GM23338 (cell line): ENCODE results near the gene MBD3L4. TPM values are rescaled to one million over a fixed set of nuclear protein-coding genes. Genes with fewer than 3 reads are reported as not detected.

ENCODE experiments used
- CREB1 ChIP-seq: fragments of 250-450 bp; sonication (Bioruptor Pico); IDR thresholded peaks from 2 replicates; pipeline ENCODE4 v1.5.0; 2020; ENCODE audit warnings: low read depth, mild to moderate bottlenecking, moderate library complexity
- STAT1 ChIP-seq: IDR thresholded peaks from one replicate; pipeline ENCODE4 v1.6.1; 2016; ENCODE audit warnings: antibody characterized with exemption; ENCODE audit not compliant: unreplicated experiment
- ZNF114 ChIP-seq: fragments of 250-450 bp; sonication (Bioruptor Pico); IDR thresholded peaks from 2 replicates; pipeline ENCODE4 v1.5.0; 2020; ENCODE audit warnings: mild to moderate bottlenecking, moderate library complexity
- ZNF331 ChIP-seq: fragments of 250-450 bp; sonication (Bioruptor Pico); IDR thresholded peaks from 2 replicates; pipeline ENCODE4 v1.5.0; 2020; ENCODE audit warnings: low read depth, mild to moderate bottlenecking, moderate library complexity
- polyA plus RNA-seq: library from polyadenylated mRNA; unstranded; fragments of >200 nt; fragmentation: Nextera tagmentation; extraction: Ambion mirVana; gene quantifications from 2 replicates; pipeline ENCODE4 v1.2.1, GENCODE V29; 2016
- total RNA-seq: library from RNA; depleted of rRNA; stranded (reverse); fragments of >200 nt; shearing (Covaris generic); gene quantifications from 2 replicates; pipeline ENCODE4 v1.2.3, GENCODE V29; 2014
- TF ChIP-seq, protein P1 (sequence below): fragments of 250-450 bp; sonication (Bioruptor Pico); IDR thresholded peaks from 2 replicates; pipeline ENCODE4 v1.5.0; 2020; ENCODE audit warnings: mild to moderate bottlenecking, moderate library complexity
- TF ChIP-seq, protein P2 (sequence below): IDR thresholded peaks from one replicate; pipeline ENCODE4 v1.6.1; 2018; ENCODE audit warnings: antibody characterized with exemption; ENCODE audit not compliant: unreplicated experiment

MBD3L4 gene
- total and polyA plus RNA-seq, 2 experiments from 2014 or later: not detected

DNA sequence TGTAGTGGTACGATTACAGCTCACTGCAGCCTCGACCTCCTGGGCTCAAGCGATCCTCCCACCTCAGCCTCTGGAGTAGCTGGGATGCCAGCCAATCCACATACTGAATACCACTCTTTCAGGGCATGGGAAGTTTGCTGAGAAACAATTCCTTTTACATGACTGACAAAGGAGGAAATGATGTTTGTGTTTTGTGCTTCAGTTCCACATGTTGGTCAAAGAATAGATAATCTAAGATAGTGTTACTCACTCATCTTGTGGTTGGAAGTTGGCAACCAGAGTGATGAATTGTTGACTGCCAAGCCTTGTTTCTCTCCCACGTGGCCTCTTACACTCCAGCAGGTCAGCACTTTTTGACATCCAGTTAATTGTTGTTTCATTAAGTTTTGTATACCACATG lies 26.3 kb downstream of the MBD3L4 start (continued):
- TF ChIP-seq, protein P1, sequence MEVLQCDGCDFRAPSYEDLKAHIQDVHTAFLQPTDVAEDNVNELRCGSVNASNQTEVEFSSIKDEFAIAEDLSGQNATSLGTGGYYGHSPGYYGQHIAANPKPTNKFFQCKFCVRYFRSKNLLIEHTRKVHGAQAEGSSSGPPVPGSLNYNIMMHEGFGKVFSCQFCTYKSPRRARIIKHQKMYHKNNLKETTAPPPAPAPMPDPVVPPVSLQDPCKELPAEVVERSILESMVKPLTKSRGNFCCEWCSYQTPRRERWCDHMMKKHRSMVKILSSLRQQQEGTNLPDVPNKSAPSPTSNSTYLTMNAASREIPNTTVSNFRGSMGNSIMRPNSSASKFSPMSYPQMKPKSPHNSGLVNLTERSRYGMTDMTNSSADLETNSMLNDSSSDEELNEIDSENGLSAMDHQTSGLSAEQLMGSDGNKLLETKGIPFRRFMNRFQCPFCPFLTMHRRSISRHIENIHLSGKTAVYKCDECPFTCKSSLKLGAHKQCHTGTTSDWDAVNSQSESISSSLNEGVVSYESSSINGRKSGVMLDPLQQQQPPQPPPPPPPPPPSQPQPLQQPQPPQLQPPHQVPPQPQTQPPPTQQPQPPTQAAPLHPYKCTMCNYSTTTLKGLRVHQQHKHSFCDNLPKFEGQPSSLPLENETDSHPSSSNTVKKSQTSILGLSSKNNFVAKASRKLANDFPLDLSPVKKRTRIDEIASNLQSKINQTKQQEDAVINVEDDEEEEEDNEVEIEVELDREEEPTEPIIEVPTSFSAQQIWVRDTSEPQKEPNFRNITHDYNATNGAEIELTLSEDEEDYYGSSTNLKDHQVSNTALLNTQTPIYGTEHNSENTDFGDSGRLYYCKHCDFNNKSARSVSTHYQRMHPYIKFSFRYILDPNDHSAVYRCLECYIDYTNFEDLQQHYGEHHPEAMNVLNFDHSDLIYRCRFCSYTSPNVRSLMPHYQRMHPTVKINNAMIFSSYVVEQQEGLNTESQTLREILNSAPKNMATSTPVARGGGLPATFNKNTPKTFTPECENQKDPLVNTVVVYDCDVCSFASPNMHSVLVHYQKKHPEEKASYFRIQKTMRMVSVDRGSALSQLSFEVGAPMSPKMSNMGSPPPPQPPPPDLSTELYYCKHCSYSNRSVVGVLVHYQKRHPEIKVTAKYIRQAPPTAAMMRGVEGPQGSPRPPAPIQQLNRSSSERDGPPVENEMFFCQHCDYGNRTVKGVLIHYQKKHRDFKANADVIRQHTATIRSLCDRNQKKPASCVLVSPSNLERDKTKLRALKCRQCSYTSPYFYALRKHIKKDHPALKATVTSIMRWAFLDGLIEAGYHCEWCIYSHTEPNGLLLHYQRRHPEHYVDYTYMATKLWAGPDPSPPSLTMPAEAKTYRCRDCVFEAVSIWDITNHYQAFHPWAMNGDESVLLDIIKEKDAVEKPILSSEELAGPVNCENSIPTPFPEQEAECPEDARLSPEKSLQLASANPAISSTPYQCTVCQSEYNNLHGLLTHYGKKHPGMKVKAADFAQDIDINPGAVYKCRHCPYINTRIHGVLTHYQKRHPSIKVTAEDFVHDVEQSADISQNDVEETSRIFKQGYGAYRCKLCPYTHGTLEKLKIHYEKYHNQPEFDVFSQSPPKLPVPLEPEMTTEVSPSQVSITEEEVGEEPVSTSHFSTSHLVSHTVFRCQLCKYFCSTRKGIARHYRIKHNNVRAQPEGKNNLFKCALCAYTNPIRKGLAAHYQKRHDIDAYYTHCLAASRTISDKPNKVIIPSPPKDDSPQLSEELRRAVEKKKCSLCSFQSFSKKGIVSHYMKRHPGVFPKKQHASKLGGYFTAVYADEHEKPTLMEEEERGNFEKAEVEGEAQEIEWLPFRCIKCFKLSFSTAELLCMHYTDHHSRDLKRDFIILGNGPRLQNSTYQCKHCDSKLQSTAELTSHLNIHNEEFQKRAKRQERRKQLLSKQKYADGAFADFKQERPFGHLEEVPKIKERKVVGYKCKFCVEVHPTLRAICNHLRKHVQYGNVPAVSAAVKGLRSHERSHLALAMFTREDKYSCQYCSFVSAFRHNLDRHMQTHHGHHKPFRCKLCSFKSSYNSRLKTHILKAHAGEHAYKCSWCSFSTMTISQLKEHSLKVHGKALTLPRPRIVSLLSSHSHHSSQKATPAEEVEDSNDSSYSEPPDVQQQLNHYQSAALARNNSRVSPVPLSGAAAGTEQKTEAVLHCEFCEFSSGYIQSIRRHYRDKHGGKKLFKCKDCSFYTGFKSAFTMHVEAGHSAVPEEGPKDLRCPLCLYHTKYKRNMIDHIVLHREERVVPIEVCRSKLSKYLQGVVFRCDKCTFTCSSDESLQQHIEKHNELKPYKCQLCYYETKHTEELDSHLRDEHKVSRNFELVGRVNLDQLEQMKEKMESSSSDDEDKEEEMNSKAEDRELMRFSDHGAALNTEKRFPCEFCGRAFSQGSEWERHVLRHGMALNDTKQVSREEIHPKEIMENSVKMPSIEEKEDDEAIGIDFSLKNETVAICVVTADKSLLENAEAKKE (CRISPR knock-in tag): no peak
- TF ChIP-seq CREB1 (CRISPR knock-in tag) (no peak), ZNF114 (CRISPR knock-in tag) (no peak), STAT1 (no peak), ZNF331 (no peak)
- TF ChIP-seq, protein P2, sequence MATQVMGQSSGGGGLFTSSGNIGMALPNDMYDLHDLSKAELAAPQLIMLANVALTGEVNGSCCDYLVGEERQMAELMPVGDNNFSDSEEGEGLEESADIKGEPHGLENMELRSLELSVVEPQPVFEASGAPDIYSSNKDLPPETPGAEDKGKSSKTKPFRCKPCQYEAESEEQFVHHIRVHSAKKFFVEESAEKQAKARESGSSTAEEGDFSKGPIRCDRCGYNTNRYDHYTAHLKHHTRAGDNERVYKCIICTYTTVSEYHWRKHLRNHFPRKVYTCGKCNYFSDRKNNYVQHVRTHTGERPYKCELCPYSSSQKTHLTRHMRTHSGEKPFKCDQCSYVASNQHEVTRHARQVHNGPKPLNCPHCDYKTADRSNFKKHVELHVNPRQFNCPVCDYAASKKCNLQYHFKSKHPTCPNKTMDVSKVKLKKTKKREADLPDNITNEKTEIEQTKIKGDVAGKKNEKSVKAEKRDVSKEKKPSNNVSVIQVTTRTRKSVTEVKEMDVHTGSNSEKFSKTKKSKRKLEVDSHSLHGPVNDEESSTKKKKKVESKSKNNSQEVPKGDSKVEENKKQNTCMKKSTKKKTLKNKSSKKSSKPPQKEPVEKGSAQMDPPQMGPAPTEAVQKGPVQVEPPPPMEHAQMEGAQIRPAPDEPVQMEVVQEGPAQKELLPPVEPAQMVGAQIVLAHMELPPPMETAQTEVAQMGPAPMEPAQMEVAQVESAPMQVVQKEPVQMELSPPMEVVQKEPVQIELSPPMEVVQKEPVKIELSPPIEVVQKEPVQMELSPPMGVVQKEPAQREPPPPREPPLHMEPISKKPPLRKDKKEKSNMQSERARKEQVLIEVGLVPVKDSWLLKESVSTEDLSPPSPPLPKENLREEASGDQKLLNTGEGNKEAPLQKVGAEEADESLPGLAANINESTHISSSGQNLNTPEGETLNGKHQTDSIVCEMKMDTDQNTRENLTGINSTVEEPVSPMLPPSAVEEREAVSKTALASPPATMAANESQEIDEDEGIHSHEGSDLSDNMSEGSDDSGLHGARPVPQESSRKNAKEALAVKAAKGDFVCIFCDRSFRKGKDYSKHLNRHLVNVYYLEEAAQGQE: no peak
